ENCODE measurements around the gene NBR1. TPM values are rescaled to one million over a fixed set of nuclear protein-coding genes. Genes with fewer than 3 reads are reported as not detected.
"Not testable (repeated sequence)": the region's sequence is repeated elsewhere in the genome, so short reads cannot be mapped to it uniquely, and the experiment has no call there.

Gene NBR1
- total and polyA plus RNA-seq, 4 donors, result 25.5 to 127 (median 50.4) TPM

DNA sequence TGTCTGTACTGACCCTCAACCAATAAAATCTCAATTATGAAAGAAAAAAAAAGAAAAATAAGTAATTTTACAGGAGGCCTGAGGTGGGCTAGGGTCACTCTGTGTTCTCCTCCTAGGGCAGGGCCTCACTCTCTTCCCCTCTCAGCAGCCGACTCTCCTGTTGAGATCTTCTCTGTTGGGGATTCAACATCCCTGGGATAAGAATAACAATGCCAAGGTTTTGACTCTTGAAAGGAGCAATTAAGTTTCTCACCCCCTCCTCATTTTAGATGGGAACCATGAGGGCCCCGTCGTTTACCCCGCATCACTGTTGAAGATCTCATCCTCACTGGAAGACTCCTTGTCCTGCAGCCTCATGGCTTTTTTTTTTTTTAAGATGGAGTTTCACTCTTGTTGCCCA lies 24.4 kb upstream of the NBR1 start:
- Histone ChIP-seq H3K27ac (ENCODE audit: low read depth in 1 of 2, low read length in 1 of 2) (no peak overlapping the region), H3K9ac (ENCODE audit: insufficient read depth in 1 of 2, low read length in 2 of 2) (no peak overlapping the region), H3K4me1 (ENCODE audit: control insufficient read depth in 5 of 5, insufficient read depth in 5 of 5, low read length in 5 of 5) (peaks cover 0 to 6% (median 0%) of the 10 kb centered on the region in 5 donors), H3K9me3 (ENCODE audit: control insufficient read depth in 4 of 4, insufficient read depth in 3 of 4, low read length in 3 of 4) (no peaks in the 10 kb centered on the region), H3K4me3 (no peak overlapping the region), H3K27me3 (ENCODE audit: control insufficient read depth in 3 of 3, insufficient read depth in 3 of 3, low read length in 2 of 3) (no peaks in the 10 kb centered on the region), H3K36me3 (ENCODE audit: control insufficient read depth in 4 of 4, insufficient read depth in 4 of 4, low read length in 4 of 4) (peaks cover 0 to 3% (median 1%) of the 10 kb centered on the region in 4 donors)
- DNase-seq, result no peak
- TF ChIP-seq, protein P1, sequence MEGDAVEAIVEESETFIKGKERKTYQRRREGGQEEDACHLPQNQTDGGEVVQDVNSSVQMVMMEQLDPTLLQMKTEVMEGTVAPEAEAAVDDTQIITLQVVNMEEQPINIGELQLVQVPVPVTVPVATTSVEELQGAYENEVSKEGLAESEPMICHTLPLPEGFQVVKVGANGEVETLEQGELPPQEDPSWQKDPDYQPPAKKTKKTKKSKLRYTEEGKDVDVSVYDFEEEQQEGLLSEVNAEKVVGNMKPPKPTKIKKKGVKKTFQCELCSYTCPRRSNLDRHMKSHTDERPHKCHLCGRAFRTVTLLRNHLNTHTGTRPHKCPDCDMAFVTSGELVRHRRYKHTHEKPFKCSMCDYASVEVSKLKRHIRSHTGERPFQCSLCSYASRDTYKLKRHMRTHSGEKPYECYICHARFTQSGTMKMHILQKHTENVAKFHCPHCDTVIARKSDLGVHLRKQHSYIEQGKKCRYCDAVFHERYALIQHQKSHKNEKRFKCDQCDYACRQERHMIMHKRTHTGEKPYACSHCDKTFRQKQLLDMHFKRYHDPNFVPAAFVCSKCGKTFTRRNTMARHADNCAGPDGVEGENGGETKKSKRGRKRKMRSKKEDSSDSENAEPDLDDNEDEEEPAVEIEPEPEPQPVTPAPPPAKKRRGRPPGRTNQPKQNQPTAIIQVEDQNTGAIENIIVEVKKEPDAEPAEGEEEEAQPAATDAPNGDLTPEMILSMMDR (IDR thresholded peaks at IDR 0.05; ENCODE audit: control extremely low read depth, extremely low read depth), result no peak
- WGBS, 2 donors, result 95% methylated on average over 4 of the region's 4 CpGs
- no peak for ATAC-seq (ENCODE audit: insufficient read depth, low FRiP score)

DNA sequence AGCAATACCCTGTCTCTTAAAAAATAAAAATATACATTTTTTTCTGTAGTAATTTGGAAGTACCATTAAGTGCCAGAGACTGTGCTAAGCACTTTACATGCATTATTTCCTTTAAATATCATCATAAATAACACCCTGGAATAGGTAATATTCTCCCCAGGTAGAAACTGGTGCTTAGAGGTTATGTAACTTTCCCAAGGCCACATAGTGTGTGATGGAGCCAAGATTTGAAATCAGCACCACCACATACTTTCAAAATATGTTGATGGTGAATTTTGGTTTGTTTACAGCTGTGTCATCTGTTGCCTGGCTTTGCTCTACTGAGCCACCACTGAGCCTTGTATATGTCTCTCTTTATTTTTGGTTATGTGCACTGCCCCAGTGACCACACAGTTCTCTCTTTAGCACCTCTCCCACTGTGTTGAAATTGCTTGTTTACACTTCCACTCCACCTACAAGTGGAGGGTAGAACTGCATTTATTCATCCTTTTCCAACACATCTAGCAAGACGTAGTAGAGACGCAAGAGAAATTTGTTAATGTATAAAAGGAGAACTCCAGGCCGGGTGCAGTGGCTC lies 19.0 kb upstream of the NBR1 start:
- TF ChIP-seq, protein P1 (IDR thresholded peaks at IDR 0.05; ENCODE audit: control extremely low read depth, extremely low read depth), result no peak
- Histone ChIP-seq H3K9me3 (ENCODE audit: control insufficient read depth in 4 of 4, insufficient read depth in 3 of 4, low read length in 3 of 4) (no peaks in the 10 kb centered on the region), H3K4me3 (no peak overlapping the region), H3K9ac (ENCODE audit: insufficient read depth in 1 of 2, low read length in 2 of 2) (no peak overlapping the region), H3K27me3 (ENCODE audit: control insufficient read depth in 3 of 3, insufficient read depth in 3 of 3, low read length in 2 of 3) (no peaks in the 10 kb centered on the region), H3K4me1 (ENCODE audit: control insufficient read depth in 5 of 5, insufficient read depth in 5 of 5, low read length in 5 of 5) (peaks cover 0 to 6% (median 0%) of the 10 kb centered on the region in 5 donors), H3K27ac (ENCODE audit: low read depth in 1 of 2, low read length in 1 of 2) (no peak overlapping the region), H3K36me3 (ENCODE audit: control insufficient read depth in 4 of 4, insufficient read depth in 4 of 4, low read length in 4 of 4) (peaks cover 0 to 6% (median 4%) of the 10 kb centered on the region in 4 donors)
- ATAC-seq (ENCODE audit: insufficient read depth, low FRiP score) (no peak), DNase-seq (peak in 1 of 3 donors; percentile 23)
- 72 to 80% methylated on average over 3 of the region's 3 CpGs for WGBS, 2 donors

DNA sequence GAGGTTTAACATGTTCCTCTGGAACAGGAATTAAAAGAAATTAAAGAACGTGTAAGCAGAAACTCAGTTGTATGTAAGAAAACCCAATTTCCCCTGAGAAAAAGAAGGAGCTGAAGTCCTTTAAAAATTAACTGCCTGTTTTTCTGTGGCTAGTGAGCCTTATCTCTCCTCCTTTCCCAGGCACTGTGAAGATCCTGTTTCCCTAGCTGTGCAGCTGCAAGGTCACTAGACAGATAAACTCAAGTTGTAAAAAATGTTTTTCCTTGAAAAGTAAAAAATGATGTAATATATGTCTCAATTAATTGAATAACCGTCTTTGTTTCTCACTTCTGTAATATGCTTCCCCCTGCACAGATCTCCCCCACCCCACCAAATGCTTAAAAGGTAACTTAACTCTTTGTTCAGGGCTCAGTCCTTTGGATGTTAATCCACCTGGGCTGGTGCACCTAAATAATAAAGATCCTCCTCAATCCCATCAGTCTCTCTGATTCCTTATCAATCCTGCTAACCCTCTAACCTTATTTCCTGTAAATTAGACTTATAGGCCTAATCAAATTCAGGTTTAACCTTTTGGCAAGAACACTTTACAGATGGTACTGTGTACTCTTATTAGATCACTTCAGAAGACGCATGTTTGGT lies 17.7 kb upstream of the NBR1 start:
- not testable (repeated sequence) for H3K4me1 ChIP-seq (ENCODE audit: control insufficient read depth in 5 of 5, insufficient read depth in 5 of 5, low read length in 5 of 5); H3K36me3 ChIP-seq (ENCODE audit: control insufficient read depth in 4 of 4, insufficient read depth in 4 of 4, low read length in 4 of 4); H3K27me3 ChIP-seq (ENCODE audit: control insufficient read depth in 3 of 3, insufficient read depth in 3 of 3, low read length in 2 of 3); DNase-seq; H3K9ac ChIP-seq (ENCODE audit: insufficient read depth in 1 of 2, low read length in 2 of 2); ATAC-seq (ENCODE audit: insufficient read depth, low FRiP score); H3K4me3 ChIP-seq; H3K9me3 ChIP-seq (ENCODE audit: control insufficient read depth in 4 of 4, insufficient read depth in 3 of 4, low read length in 3 of 4); H3K27ac ChIP-seq (ENCODE audit: low read depth in 1 of 2, low read length in 1 of 2)
- 60 to 82% methylated on average over 3 of the region's 3 CpGs for WGBS, 2 donors

DNA sequence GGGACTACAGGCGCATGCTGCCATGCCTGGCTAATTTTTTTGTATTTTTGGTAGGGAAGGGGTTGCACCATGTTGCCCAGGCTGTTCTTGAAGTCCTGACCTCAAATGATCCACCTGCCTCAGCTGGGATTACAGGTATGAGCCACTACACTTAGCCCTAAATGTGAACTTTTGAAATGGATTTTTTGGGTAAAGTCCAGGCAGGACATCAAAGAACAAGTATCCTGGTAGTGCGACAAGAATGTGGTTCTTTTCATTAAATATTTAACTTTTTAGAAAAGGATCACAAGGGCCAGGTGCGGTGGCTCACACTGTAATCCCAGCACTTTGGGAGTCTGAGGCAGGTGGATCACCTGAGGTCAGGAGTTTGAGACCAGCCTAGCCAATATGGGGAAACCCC lies 15.3 kb upstream of the NBR1 start:
- no peaks in the 10 kb centered on the region for H3K9me3 ChIP-seq (ENCODE audit: control insufficient read depth in 4 of 4, insufficient read depth in 3 of 4, low read length in 3 of 4)
- H3K27ac ChIP-seq (ENCODE audit: low read depth in 1 of 2, low read length in 1 of 2), result no peak overlapping the region
- no peak overlapping the region for H3K9ac ChIP-seq (ENCODE audit: insufficient read depth in 1 of 2, low read length in 2 of 2)
- DNase-seq, result no peak
- no peak for ATAC-seq (ENCODE audit: insufficient read depth, low FRiP score)
- TF ChIP-seq, protein P1 (IDR thresholded peaks at IDR 0.05; ENCODE audit: control extremely low read depth, extremely low read depth), result no peak
- no peak overlapping the region for H3K4me3 ChIP-seq
- peaks cover 0 to 10% (median 0%) of the 10 kb centered on the region in 5 donors for H3K4me1 ChIP-seq (ENCODE audit: control insufficient read depth in 5 of 5, insufficient read depth in 5 of 5, low read length in 5 of 5)
- WGBS, 2 donors, result 75 to 92% methylated on average over 3 of the region's 3 CpGs
- H3K36me3 ChIP-seq (ENCODE audit: control insufficient read depth in 4 of 4, insufficient read depth in 4 of 4, low read length in 4 of 4), result peaks cover 0 to 11% (median 4%) of the 10 kb centered on the region in 4 donors
- no peaks in the 10 kb centered on the region for H3K27me3 ChIP-seq (ENCODE audit: control insufficient read depth in 3 of 3, insufficient read depth in 3 of 3, low read length in 2 of 3)

DNA sequence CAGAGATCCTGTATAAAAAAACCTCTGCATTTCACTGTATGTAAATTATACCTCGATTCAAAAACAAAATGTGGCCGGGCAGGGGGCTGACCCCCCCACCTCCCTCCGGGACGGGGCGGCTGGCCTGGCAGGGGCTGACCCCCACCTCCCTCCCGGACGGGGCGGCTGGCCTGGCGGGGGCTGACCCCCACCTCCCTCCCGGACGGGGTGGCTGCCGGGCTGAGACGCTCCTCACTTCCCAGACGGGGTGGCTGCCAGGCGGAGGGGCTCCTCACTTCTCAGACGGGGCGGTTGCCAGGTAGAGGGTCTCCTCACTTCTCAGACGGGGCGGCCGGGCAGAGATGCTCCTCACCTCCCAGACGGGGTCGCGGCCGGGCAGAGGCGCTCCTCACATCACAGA lies 11.8 kb upstream of the NBR1 start:
- H3K9ac ChIP-seq (ENCODE audit: insufficient read depth in 1 of 2, low read length in 2 of 2); ATAC-seq (ENCODE audit: insufficient read depth, low FRiP score); H3K27me3 ChIP-seq (ENCODE audit: control insufficient read depth in 3 of 3, insufficient read depth in 3 of 3, low read length in 2 of 3); H3K4me3 ChIP-seq; H3K27ac ChIP-seq (ENCODE audit: low read depth in 1 of 2, low read length in 1 of 2); H3K4me1 ChIP-seq (ENCODE audit: control insufficient read depth in 5 of 5, insufficient read depth in 5 of 5, low read length in 5 of 5); H3K9me3 ChIP-seq (ENCODE audit: control insufficient read depth in 4 of 4, insufficient read depth in 3 of 4, low read length in 3 of 4); H3K36me3 ChIP-seq (ENCODE audit: control insufficient read depth in 4 of 4, insufficient read depth in 4 of 4, low read length in 4 of 4); DNase-seq: not testable (repeated sequence)
- 82 to 91% methylated on average over 14 to 24 of the region's 25 CpGs for WGBS, 2 donors

DNA sequence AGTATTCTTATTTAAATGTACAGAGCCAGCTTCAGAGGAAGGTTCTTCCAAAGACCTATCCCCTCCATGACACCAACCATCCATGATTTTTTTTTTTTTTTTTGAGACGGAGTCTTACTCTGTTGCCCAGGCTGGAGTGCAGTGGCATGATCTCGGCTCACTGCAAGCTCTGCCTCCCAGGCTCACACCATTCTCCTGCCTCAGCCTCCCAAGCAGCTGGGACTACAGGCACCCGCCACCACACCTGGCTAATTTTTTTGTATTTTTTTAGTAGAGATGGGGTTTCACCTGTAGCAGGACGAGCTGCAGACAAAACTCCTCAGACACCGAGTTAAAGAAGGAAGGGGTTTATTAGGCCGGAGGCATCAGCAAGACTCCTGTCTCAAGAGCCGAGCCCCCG lies 11.1 kb upstream of the NBR1 start:
- H3K27me3 ChIP-seq (ENCODE audit: control insufficient read depth in 3 of 3, insufficient read depth in 3 of 3, low read length in 2 of 3); H3K36me3 ChIP-seq (ENCODE audit: control insufficient read depth in 4 of 4, insufficient read depth in 4 of 4, low read length in 4 of 4); DNase-seq; H3K27ac ChIP-seq (ENCODE audit: low read depth in 1 of 2, low read length in 1 of 2); H3K4me3 ChIP-seq; ATAC-seq (ENCODE audit: insufficient read depth, low FRiP score); H3K4me1 ChIP-seq (ENCODE audit: control insufficient read depth in 5 of 5, insufficient read depth in 5 of 5, low read length in 5 of 5); H3K9ac ChIP-seq (ENCODE audit: insufficient read depth in 1 of 2, low read length in 2 of 2); H3K9me3 ChIP-seq (ENCODE audit: control insufficient read depth in 4 of 4, insufficient read depth in 3 of 4, low read length in 3 of 4): not testable (repeated sequence)
- WGBS, 2 donors, result 98 to 99% methylated on average over 8 of the region's 8 CpGs
